Neural progenitor cell (in vitro differentiated cells): ENCODE measurements around the gene CACNA1D.

Experiments
- EZH2 ChIP-seq: fragments of 200-600 bp; sonication (generic); IDR thresholded peaks from 2 replicates; pipeline ENCODE4 v1.6.1; 2017; ENCODE audit warnings: antibody characterized with exemption, mild to moderate bottlenecking, moderate library complexity
- TF ChIP-seq, protein P1 (sequence below): fragments of 200-600 bp; sonication (generic); IDR thresholded peaks from 2 replicates; pipeline ENCODE4 v1.5.1; 2017; ENCODE audit warnings: antibody characterized with exemption, mild to moderate bottlenecking

DNA sequence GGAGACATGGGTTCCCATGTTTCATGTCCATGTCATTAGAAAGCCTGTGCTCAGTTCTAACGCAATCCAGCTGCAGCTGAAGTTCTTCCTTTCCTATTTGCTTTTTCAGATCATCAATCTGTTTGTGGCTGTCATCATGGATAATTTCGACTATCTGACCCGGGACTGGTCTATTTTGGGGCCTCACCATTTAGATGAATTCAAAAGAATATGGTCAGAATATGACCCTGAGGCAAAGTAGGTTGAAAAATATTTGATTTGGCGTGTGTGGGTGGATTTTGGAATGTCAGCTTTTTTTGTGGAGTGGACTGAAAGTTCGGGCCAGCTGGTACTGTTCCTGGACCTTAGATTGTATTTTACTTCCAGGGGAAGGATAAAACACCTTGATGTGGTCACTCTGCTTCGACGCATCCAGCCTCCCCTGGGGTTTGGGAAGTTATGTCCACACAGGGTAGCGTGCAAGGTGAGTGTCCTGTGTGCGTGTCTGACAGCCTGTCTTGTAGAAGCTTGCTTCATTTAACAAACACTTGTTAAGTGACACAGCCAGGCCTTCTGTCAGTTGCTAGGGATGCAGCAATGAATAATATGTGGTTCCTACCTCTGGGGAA, 282.2 kb downstream of the CACNA1D start:
- TF ChIP-seq, protein P1, sequence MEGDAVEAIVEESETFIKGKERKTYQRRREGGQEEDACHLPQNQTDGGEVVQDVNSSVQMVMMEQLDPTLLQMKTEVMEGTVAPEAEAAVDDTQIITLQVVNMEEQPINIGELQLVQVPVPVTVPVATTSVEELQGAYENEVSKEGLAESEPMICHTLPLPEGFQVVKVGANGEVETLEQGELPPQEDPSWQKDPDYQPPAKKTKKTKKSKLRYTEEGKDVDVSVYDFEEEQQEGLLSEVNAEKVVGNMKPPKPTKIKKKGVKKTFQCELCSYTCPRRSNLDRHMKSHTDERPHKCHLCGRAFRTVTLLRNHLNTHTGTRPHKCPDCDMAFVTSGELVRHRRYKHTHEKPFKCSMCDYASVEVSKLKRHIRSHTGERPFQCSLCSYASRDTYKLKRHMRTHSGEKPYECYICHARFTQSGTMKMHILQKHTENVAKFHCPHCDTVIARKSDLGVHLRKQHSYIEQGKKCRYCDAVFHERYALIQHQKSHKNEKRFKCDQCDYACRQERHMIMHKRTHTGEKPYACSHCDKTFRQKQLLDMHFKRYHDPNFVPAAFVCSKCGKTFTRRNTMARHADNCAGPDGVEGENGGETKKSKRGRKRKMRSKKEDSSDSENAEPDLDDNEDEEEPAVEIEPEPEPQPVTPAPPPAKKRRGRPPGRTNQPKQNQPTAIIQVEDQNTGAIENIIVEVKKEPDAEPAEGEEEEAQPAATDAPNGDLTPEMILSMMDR, result no peak
- TF ChIP-seq EZH2, result no peak
